ENCODE results near the gene TNFRSF19.

The TNFRSF19 gene

DNA sequence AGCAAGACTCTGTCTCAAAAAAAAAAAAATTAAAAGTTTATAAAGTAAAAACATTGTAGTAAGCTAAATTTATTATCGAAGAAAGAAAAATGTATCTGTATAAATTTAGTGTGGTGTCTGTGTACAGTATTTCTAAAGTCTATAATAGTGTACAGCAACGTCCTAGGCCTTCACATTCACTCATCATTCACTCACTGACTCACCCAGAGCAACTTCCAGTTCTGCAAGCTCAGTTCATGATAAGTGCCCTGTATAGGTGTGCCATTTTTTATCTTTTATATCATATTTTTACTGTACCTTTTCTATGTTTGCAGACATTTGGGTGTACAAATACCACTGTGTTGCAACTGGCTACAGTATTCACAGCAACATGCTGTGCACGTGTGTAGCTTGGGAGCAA is 118.1 kb downstream of the TNFRSF19 start:
- no peak for DNase-seq

- DNase-seq = no peak
Observed at GRCh38 chr13:23690668-23691067, 120.5 kb downstream of the TNFRSF19 start.

DNA sequence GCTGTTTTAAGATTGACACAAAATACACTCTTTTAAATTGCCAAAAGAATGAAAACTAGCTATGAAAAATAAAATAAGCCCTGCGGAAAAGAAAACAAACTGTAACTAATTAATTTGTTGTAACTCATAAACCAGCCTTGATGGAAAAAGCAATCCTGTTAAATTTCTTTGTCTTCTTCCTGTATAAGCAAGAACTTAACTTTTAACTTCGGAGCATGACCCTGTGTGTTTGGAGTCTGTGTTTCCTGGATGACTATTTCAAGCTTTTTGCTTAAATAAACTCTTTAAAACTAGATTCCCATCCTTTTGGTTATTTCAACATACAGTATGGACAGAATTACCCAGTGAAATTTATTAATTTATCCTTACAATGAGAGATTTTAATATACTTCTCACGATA is 122.6 kb downstream of the TNFRSF19 start:
- DNase-seq = no peak

DNA sequence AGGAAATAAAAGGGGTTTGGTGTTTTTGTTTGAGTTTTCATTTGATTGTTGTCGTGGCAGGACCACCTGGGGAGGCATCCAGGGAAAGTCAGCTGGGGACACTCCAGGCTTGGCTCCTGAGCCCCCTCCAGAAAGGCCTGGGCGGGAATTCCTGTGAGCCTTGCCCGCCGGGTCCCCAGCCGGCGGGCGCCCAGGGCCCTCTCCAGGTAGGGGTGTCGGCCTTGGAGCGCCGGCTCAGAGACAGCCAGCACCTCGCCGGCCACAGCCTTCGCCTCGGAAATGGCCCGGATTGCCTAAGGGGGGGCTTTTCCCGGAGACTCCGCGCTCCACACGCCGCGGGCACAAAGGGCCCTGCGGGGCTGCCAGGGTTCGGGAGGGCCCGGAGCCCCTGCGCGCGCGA is 125.0 kb downstream of the TNFRSF19 start:
- no peak for DNase-seq

DNA sequence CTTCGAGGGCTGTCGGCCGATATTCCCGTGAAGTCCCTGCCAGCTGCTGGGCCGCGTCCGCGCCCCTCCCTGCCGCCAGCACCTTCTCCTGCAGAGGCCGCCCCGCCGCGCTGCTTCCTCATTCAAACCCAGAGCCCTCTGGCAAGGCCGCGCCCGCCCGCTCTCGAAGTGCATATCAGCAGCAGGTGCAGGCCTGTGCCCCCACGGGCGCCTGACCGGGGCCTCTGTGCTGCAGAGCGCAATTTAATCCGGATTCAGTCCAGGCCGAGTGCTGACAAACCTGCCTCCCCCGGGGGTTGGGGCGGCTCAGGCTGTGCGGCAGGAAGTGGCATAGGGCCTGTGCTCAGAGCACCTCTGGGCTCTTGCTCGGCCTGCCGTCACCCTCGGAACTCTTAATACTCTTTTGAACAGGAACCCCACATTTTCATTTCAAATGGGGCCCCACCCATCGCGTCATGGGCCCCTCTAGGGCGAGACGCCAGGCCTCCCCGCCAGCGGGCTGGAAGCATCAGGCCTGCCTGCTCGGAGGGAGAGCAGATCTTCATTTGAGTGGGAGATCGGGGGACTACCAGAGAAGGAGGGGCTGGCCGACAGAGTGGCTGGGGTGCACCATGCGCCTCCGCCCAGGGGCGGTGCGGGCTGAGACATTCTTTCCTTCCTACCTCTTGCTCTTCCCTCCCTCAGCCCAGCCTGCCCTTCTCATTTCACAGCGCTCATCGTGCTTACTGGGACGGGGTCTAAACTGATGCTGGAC is 125.7 kb downstream of the TNFRSF19 start:
- DNase-seq = peak; percentile 67

- no peak for DNase-seq
Observed at GRCh38 chr13:23696610-23697009, 126.4 kb downstream of the TNFRSF19 start.

- no peak for DNase-seq
Observed at GRCh38 chr13:23697772-23698313, 127.6 kb downstream of the TNFRSF19 start.

- DNase-seq = no peak
Observed at GRCh38 chr13:23699271-23699670, 129.1 kb downstream of the TNFRSF19 start.

DNA sequence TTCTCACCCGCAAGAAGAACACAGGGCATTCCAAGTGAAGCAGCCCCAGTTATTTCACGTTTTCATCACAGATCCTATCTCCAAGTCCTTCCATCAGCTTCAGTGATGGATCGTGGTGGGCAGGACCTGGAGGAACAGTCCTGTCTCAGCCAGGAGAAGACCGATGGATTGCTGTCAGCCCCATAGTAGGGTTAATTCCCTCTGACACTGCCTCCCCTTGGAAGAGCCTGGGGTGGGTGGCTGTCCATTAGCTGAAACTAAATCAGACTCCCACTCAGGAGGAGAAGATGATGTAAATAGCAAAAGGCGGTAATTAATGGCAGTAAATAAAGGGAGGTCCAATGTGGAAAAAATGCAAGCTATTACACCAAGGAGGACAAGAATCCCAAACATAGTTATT is 131.0 kb downstream of the TNFRSF19 start:
- DNase-seq = no peak

DNA sequence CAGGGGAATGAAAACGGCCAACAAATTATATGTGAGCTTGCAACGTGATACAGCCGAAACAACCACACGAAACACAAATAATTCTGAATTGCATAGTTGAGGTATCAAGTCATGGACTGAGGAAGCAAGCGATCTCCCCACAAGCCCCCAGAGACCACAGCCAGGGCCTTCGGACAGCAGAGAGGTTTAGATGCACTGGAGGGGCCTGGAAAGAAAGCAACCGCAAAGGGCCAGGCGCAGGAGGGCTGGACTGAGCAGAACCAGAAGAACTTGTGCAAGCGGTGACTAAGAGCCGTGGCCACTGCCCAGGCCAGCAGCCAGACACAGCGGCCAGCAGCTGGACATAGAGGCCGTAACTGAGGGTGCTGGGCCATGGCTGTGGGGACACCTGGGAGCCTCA is 131.4 kb downstream of the TNFRSF19 start:
- no peak for DNase-seq

DNA sequence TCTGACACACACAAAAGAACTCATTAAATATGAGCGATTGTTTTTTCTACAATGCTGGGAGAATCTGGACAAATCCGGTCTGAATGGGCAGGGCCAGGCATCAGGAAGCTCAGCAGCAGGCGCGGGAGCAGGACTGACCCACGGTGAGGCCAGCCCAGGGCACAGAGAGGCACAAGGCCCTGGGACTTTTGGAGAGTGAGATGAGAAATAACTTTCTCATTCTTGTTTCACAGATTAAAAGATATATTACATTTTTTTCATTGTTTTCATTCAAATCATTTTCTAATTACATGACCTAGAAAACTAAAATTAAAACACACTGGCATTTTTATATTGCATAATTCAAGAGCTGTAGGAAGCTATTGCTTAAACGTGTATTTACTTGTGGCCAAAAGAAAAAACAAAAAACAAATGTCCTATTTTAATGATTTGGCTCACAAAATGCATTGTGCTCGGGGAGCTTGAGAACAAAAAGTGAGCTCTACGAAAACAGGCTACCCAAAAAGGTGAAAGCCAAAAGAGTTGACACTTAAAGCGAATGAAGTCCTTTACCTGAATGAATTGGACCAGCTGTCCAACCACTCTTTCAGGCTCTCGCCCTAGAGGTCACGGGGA is 133.1 kb downstream of the TNFRSF19 start:
- no peak for DNase-seq

- no peak for DNase-seq
Observed at GRCh38 chr13:23705583-23705982, 135.4 kb downstream of the TNFRSF19 start.

DNA sequence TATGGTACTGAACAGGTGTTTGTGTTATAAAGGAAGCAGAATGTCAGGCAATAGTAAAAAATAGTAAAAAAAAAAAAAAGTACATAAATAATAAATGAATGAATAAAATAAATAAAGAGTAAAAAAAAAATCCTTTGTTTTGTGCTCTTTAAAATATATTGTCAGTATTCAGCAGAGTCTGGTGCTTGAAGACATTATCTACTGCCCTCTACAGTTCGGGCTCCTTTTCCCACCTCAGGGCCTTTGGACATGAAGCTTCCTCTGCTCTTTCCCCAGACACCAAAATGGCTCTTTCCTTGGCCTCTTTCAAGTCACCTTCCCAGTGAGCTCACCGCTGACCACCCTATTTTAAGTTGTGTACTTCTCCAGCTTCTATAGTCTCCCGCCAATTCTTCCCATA is 137.5 kb downstream of the TNFRSF19 start:
- DNase-seq = no peak

DNA sequence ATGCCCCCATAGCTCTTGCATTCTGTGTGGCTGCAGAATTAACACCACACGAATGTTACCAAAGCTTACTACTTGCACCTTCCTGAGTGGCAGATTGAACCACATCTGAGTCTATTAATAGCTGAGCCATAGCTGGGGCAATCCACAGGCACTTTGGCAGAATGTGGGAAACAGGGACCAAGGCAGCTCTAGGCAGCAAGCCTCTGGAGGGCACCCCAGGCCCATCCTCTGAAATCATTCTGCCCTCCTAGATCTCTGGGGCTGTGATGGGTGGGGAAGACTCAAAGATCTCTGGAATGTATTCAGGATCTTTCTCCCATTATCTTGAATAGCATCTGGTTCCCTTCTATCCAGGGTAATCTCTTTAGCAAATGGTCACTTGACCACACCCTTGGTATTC is 139.3 kb downstream of the TNFRSF19 start:
- DNase-seq = no peak

DNA sequence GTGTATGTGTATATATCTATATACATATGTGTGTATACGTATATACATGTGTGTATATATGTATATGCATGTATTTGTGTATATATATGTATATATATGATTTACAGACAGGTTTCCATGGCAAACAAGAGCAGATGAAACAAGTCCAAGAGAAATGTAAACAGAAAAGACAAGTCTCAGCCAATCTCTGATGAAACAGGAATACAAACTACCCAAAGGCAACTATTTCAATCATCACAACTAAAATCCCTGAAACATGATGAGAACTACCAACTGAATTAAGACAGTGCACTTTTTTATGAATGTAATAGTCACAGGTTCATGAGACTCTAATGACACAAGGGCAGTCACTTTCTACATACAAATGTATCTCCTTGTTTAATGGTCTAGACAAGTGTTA is 140.2 kb downstream of the TNFRSF19 start:
- no peak for DNase-seq

DNA sequence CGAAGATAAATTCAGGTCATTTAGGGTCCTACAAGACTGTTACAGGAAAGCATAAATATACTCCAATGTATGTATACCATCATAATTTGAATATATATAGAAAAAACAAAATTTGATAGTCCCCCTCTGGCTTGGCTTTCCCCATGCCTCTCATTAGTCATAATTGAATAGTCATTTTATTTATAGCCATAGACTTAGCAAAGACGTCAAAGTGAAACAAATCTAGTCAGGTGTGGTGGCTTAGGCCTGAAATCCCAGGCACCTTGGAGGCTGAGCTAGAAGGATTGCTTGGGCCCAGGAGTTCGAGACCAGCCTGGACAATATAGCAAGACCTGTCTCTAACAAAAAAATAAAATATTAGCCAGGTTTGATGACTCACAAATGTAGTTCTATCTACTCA is 141.1 kb downstream of the TNFRSF19 start:
- DNase-seq = no peak

- DNase-seq = no peak
Observed at GRCh38 chr13:23714672-23715071, 144.5 kb downstream of the TNFRSF19 start.

GRCh38 chr13:23715092-23715761 is 145.0 kb downstream of the TNFRSF19 start:
- DNase-seq = no peak

DNA sequence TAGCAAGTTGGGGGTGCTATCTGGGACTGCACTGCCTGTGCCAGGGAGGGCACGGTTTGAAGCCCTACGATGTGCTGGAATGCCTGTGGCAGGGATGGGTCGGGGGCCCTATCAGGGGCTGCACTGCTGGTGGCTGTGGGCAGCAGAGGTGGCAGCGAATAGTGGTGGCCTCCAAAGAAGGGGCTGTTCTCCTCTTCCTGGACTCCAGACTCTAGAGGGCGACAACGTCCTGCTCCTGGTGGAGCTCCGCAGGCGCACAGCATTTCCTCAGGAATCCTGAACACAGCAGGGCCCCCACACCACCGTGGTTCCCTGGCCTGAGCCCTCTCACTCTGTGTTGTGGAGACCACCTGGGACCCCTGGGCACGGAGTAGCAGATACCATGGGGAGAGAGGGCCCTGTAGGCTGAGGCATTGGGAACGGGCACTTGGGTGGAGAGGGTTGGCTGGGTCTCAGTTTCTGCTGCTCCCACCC is 145.6 kb downstream of the TNFRSF19 start:
- DNase-seq = no peak

DNA sequence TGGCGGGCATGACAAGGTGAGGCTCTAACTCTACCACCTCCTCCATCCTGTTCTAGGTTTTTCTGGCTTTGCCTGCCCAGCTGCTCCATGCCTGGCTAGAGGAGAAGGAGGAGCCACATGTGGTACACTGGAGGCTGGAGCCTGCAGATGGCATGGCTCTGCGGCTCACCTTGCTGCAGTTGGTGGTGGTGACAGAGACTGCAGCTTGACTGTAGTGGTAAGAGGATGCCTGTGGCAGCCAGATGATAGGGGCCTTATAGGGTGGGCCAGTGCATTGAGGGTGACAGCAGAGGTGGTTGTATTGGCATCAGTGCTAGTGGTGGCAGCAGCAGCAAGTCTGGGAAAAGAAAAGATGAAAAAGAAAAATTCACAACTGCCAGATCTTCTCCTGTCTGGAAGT is 146.2 kb downstream of the TNFRSF19 start:
- DNase-seq = no peak

DNA sequence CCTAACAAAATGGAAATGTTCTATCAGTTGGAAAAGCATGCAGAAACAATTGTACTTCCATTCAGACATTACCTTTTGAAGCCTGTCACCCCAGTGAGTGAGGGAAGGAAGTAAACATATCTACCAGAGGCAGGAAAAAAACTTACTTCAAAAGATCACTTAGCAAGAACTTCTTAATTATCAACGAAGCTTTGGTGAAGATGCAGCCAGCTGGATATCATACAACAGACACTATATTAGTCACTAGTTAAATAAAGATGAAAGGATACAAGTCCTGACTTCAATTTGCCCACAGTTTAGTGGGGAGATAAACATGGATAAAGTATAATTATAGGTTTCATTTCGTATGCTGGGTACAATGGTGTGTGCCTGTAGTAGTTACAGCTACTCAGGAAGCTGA is 148.8 kb downstream of the TNFRSF19 start:
- DNase-seq = no peak

DNA sequence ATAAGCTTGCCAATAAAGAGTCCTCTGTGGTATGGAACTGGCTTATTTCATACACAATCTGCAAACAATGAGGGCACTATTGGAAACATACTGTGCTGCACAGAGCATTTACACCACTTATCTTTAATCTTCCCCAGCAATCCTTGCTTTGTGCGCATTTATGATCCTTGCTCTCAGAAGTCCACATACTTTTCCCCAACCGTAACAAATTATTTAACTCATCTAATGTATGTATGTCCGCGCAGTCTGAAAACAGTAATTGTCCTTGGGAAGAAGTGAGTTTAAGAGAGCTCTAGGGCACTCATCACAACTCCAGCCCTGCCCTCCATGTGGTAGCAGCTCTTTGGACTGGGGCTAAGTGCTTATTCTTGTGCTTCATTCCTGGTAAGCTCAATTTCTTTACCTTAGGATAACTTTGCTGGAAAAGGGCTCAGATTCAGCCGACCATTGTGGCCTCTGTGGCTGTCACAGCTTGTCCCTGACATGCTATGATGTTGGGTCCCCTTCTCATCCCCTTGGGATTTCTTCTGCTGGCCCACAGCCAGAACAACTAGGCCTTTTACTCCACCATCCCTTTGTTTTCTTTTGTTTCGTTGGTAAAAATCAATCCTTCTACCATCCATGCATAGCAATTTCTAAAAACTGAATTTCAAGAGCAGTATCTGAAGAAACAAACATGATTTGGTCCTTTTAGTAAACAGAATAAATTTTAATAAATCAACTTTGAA is 152.7 kb downstream of the TNFRSF19 start:
- no peak for DNase-seq

GRCh38 chr13:23723471-23723870 is 153.3 kb downstream of the TNFRSF19 start:
- DNase-seq = no peak

All from CD4-positive, alpha-beta T cell treated with Interferon gamma for 1 hour (primary cell).